ENCODE measurements around the gene BEST1.

BEST1 gene

DNA sequence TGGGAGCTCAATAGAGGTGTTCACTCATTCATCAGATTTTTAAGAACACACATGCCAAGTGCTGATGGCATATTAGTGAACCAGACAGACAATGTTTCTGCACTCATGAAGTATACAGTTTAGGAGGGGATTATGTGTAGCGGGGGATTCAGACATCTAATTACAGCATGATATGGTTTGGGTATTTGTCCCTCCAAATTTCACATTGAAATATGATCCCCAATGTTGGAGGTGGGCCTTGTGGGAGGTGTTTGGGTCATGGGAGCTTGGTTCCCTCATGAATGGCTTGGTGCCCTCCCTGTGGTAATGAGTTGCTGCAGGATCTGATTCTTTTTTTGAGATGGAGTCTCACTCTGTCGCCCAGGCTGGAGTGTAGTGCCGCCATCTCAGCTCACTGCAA lies 23.9 kb upstream of the BEST1 start:
- Histone ChIP-seq H4K20me1 (ENCODE audit: insufficient read depth, low read length) (no peaks in the 10 kb centered on the region), H3K27me3 (ENCODE audit: insufficient read depth, low read length, poor library complexity) (peaks cover 11% of the 10 kb centered on the region), H3K79me2 (ENCODE audit: insufficient read depth, low read length) (no peaks in the 10 kb centered on the region), H3K4me3 (ENCODE audit: low read depth in 1 of 2, low read length in 2 of 2) (no peak overlapping the region), H3K9ac (ENCODE audit: low read depth, low read length) (no peak overlapping the region), H3K36me3 (ENCODE audit: insufficient read depth, low read length) (no peaks in the 10 kb centered on the region), H3K4me1 (ENCODE audit: insufficient read depth, low read length) (no peaks in the 10 kb centered on the region), H3K9me3 (ENCODE audit: insufficient read depth, low read length, severe bottlenecking) (no peaks in the 10 kb centered on the region), H3K27ac (ENCODE audit: low read length) (no peak overlapping the region), H3K4me2 (ENCODE audit: insufficient read depth, low read length) (no peak overlapping the region), H2AFZ (ENCODE audit: low read depth, low read length) (no peak overlapping the region)
- no peak for ATAC-seq (ENCODE audit: insufficient read depth, low read depth)
- TF ChIP-seq, protein P1, sequence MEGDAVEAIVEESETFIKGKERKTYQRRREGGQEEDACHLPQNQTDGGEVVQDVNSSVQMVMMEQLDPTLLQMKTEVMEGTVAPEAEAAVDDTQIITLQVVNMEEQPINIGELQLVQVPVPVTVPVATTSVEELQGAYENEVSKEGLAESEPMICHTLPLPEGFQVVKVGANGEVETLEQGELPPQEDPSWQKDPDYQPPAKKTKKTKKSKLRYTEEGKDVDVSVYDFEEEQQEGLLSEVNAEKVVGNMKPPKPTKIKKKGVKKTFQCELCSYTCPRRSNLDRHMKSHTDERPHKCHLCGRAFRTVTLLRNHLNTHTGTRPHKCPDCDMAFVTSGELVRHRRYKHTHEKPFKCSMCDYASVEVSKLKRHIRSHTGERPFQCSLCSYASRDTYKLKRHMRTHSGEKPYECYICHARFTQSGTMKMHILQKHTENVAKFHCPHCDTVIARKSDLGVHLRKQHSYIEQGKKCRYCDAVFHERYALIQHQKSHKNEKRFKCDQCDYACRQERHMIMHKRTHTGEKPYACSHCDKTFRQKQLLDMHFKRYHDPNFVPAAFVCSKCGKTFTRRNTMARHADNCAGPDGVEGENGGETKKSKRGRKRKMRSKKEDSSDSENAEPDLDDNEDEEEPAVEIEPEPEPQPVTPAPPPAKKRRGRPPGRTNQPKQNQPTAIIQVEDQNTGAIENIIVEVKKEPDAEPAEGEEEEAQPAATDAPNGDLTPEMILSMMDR (IDR thresholded peaks at IDR 0.05; ENCODE audit: borderline replicate concordance, extremely low read depth, low read length, poor library complexity, severe bottlenecking): no peak
- TF ChIP-seq EZH2 (IDR thresholded peaks at IDR 0.05; ENCODE audit: borderline replicate concordance, low read depth, low read length, severe bottlenecking): no peak
- no peak for DNase-seq

DNA sequence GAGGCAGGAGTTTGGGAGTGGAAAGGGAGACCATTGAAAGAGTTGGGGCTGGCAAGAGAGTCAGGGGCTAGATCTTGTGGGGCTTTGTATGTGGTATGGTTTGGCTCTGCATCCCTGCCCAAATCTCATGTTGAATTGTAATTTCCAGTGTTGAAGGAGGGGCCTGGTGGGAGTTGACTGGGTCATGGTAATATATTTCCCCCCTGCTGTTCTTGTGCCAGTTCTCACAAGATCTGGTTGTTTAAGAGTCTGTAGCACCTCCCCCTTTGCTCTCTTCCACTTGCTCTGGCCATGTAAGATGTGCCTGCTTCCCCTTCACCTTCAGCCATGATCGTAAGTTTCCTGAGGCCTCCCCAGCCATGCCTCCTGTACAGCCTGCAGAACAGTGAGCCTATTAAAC lies 22.6 kb upstream of the BEST1 start:
- no peak overlapping the region for H3K4me2 ChIP-seq (ENCODE audit: insufficient read depth, low read length)
- no peak overlapping the region for H3K4me3 ChIP-seq (ENCODE audit: low read depth in 1 of 2, low read length in 2 of 2)
- no peaks in the 10 kb centered on the region for H3K36me3 ChIP-seq (ENCODE audit: insufficient read depth, low read length)
- no peak overlapping the region for H2AFZ ChIP-seq (ENCODE audit: low read depth, low read length)
- no peaks in the 10 kb centered on the region for H3K79me2 ChIP-seq (ENCODE audit: insufficient read depth, low read length)
- no peaks in the 10 kb centered on the region for H4K20me1 ChIP-seq (ENCODE audit: insufficient read depth, low read length)
- H3K9ac ChIP-seq (ENCODE audit: low read depth, low read length): no peak overlapping the region
- H3K27ac ChIP-seq (ENCODE audit: low read length): no peak overlapping the region
- ATAC-seq (ENCODE audit: insufficient read depth, low read depth) (no peak), DNase-seq (no peak)
- H3K27me3 ChIP-seq (ENCODE audit: insufficient read depth, low read length, poor library complexity): peaks cover 11% of the 10 kb centered on the region
- TF ChIP-seq, protein P1 (IDR thresholded peaks at IDR 0.05; ENCODE audit: borderline replicate concordance, extremely low read depth, low read length, poor library complexity, severe bottlenecking): no peak
- no peak for TF ChIP-seq EZH2 (IDR thresholded peaks at IDR 0.05; ENCODE audit: borderline replicate concordance, low read depth, low read length, severe bottlenecking)
- no peaks in the 10 kb centered on the region for H3K4me1 ChIP-seq (ENCODE audit: insufficient read depth, low read length)
- no peaks in the 10 kb centered on the region for H3K9me3 ChIP-seq (ENCODE audit: insufficient read depth, low read length, severe bottlenecking)

DNA sequence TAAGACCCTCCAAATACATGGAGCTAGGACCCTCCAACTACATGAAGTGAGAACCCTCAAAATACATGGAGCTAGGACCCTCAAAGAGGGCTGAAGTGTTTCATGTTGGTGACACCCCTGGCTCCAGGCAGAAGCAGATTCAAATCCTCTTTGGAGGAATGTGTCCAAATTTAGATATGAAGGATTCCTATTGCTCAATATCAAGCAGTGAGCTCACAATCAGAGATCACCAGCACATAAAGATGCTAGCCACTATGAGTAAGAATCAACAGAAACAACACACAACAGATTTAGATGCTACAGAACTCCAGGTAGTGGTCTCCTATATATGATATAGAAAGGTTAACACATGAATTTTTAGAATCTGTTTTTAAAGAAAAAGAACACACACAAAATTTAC lies 21.5 kb upstream of the BEST1 start:
- Histone ChIP-seq H2AFZ (ENCODE audit: low read depth, low read length) (no peak overlapping the region), H3K9me3 (ENCODE audit: insufficient read depth, low read length, severe bottlenecking) (no peaks in the 10 kb centered on the region), H3K79me2 (ENCODE audit: insufficient read depth, low read length) (no peaks in the 10 kb centered on the region), H3K4me2 (ENCODE audit: insufficient read depth, low read length) (no peak overlapping the region), H3K4me1 (ENCODE audit: insufficient read depth, low read length) (no peaks in the 10 kb centered on the region), H3K27me3 (ENCODE audit: insufficient read depth, low read length, poor library complexity) (peaks cover 7% of the 10 kb centered on the region), H3K27ac (ENCODE audit: low read length) (no peak overlapping the region), H3K9ac (ENCODE audit: low read depth, low read length) (no peak overlapping the region), H4K20me1 (ENCODE audit: insufficient read depth, low read length) (no peaks in the 10 kb centered on the region), H3K4me3 (ENCODE audit: low read depth in 1 of 2, low read length in 2 of 2) (no peak overlapping the region), H3K36me3 (ENCODE audit: insufficient read depth, low read length) (no peaks in the 10 kb centered on the region)
- DNase-seq (no peak), ATAC-seq (ENCODE audit: insufficient read depth, low read depth) (no peak)
- TF ChIP-seq, protein P1 (IDR thresholded peaks at IDR 0.05; ENCODE audit: borderline replicate concordance, extremely low read depth, low read length, poor library complexity, severe bottlenecking): no peak
- no peak for TF ChIP-seq EZH2 (IDR thresholded peaks at IDR 0.05; ENCODE audit: borderline replicate concordance, low read depth, low read length, severe bottlenecking)

DNA sequence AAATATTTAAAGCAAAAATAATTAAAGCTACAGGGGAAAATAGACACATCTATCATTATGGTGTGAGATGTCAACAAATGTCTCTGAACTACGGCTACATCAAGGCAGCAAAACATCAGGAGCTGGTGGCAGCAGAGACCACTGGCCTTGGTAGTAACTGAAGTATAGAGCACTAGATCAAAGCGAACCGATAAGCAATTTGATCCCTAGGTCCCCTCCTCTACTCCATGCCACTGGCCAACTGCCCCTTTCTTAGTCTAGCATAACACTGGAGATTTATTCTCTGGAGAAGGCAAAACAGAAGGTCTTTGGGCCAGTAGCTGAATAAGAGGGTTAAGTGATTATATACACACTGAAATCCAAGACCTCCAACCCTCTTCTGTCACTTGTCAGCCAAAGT lies 19.2 kb upstream of the BEST1 start:
- no peak overlapping the region for H2AFZ ChIP-seq (ENCODE audit: low read depth, low read length)
- ATAC-seq (ENCODE audit: insufficient read depth, low read depth) (no peak), DNase-seq (no peak)

More for the DNA sequence above, 19.2 kb upstream of the BEST1 start:
- Histone ChIP-seq H3K4me3 (ENCODE audit: low read depth in 1 of 2, low read length in 2 of 2) (no peak overlapping the region), H3K36me3 (ENCODE audit: insufficient read depth, low read length) (no peaks in the 10 kb centered on the region), H3K9ac (ENCODE audit: low read depth, low read length) (no peak overlapping the region), H3K27ac (ENCODE audit: low read length) (no peak overlapping the region), H3K27me3 (ENCODE audit: insufficient read depth, low read length, poor library complexity) (peaks cover 2% of the 10 kb centered on the region), H3K4me1 (ENCODE audit: insufficient read depth, low read length) (no peaks in the 10 kb centered on the region), H3K4me2 (ENCODE audit: insufficient read depth, low read length) (no peak overlapping the region), H3K79me2 (ENCODE audit: insufficient read depth, low read length) (no peaks in the 10 kb centered on the region), H3K9me3 (ENCODE audit: insufficient read depth, low read length, severe bottlenecking) (no peaks in the 10 kb centered on the region), H4K20me1 (ENCODE audit: insufficient read depth, low read length) (no peaks in the 10 kb centered on the region)
- TF ChIP-seq, protein P1 (IDR thresholded peaks at IDR 0.05; ENCODE audit: borderline replicate concordance, extremely low read depth, low read length, poor library complexity, severe bottlenecking): no peak
- TF ChIP-seq EZH2 (IDR thresholded peaks at IDR 0.05; ENCODE audit: borderline replicate concordance, low read depth, low read length, severe bottlenecking): no peak

All from DND-41 (cell line).